ENCODE data around the gene ALAS1.

The ALAS1 gene

DNA sequence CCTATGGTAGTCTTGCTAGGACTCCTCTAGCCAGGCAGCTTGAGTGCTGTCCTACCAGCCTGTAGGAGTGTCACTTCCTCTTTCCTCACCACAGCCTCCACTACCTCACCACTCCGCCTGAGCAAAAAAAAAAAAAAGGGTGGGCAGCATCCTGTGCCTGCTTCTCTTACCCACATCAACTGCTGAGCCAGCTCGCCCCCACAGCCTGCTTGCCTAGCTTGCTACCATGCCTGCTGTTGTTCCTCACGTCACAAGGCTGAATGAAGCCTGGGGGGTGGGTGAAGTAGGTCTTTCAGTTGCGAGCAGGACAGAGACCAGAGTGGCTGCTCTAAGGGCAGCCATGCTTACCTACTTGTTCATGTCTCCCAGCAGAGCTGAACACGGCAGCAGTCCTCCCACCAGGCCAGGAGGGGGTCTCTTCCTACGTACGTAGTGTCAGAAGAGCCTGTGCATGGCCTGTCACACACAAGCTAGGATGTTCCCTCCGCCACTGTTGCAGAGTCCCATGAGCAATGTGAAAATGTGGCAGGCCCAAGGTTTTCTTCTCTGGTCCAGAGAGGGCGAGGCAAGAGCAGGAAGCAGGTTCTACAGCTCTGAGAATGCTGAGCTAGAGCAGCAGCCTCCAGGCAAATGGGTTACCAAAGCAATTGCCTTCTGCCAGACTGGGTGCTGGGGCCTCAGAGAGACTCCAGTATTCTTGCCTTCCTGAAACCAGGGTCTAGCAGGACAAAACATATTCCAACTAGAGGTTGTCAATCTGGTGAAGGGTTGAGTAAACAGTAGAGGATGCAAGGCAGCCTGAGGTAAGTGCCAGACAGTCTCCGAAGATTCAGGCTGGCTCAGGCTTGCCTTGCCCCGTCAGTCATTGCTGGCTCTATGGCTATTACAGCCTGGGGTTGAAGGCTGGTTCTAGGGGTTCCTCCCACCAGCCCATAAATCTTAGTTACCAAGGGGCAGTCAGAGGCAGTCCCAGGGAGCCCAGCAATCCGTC lies 55.6 kb downstream of the ALAS1 start:
- TF ChIP-seq, protein P1, sequence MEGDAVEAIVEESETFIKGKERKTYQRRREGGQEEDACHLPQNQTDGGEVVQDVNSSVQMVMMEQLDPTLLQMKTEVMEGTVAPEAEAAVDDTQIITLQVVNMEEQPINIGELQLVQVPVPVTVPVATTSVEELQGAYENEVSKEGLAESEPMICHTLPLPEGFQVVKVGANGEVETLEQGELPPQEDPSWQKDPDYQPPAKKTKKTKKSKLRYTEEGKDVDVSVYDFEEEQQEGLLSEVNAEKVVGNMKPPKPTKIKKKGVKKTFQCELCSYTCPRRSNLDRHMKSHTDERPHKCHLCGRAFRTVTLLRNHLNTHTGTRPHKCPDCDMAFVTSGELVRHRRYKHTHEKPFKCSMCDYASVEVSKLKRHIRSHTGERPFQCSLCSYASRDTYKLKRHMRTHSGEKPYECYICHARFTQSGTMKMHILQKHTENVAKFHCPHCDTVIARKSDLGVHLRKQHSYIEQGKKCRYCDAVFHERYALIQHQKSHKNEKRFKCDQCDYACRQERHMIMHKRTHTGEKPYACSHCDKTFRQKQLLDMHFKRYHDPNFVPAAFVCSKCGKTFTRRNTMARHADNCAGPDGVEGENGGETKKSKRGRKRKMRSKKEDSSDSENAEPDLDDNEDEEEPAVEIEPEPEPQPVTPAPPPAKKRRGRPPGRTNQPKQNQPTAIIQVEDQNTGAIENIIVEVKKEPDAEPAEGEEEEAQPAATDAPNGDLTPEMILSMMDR (conservative IDR thresholded peaks at IDR 0.05): no peak
- no peak overlapping the region for H3K27ac ChIP-seq

DNA sequence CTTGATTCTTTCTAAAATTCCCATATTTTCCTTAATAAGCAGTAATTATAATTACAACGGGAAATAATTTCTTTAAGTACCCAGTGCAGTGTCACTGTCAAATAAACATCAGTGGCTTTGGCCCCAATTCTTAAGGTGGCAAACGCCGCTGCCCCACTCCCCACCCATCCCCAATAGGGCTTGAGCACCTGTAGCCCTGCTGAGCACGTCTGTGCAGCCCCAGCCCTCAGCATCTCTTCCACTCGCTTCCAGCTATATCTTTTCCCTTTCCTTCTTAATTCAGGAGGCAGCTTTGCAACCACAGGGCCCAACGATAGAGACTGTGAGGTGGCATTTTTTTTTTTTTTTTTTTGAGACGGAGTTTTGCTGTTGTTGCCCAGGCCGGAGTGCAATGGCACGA lies 56.6 kb downstream of the ALAS1 start:
- H3K27ac ChIP-seq: no peak overlapping the region
- TF ChIP-seq, protein P1 (conservative IDR thresholded peaks at IDR 0.05): no peak

DNA sequence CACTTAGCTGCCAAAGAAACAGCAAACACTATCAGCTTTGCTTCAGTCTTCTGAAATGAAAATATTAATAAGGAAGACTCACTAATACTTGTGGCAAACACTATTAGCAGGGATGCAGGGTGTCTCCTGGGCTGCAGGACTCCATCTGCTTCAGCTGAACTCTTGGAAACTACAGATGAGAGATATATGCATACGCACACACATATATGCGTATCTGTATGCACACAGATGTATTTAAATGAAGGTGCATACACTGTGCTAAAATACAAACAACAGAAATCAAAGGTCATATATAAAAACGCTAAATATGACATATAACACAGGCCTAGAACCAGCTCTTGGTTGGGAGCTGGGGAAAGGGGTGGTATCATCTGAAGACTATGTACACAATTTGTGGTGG lies 58.2 kb downstream of the ALAS1 start:
- TF ChIP-seq, protein P1 (conservative IDR thresholded peaks at IDR 0.05): no peak
- H3K27ac ChIP-seq: no peak overlapping the region

DNA sequence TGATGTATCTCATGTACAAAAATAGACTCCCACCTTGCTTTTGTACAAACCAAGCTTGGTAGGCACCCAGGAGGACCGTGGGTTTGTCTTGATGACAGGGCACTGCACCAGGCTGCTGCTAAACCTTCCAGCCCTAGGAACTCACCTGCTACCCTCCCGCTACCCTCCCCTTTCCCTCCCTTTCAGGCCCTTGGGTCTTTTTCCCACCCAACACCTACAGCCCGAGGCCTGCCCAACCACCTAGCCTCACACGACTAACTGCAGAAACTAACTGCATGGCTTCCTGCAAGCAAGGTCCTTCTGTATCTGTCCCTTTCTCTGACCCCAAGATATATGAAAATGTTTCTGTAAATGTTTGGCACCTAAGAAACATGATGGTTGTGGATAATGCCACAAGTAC lies 58.7 kb downstream of the ALAS1 start:
- no peak overlapping the region for H3K27ac ChIP-seq

DNA sequence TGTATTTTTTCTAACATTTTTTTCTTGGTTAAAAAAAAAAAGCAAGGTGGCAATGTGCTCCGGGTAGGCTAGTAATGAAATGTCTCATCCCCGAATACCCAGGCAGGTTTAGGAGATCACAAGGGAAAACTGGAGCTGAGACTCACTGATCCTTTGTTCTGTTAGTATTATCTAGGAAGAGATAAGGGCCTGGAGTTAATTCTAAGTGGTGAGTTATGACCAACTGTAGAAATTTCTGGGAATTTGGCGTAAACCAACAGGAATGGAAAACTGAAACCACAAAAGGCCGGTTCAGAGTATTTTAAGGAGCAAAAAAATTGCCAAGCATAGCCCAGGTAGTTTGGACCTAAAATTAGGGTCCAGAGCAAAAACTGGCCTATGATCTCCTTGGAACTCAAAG lies 60.0 kb downstream of the ALAS1 start:
- TF ChIP-seq, protein P1 (conservative IDR thresholded peaks at IDR 0.05): no peak
- H3K27ac ChIP-seq: no peak overlapping the region

More for the DNA sequence above, 58.7 kb downstream of the ALAS1 start:
- TF ChIP-seq, protein P1 (conservative IDR thresholded peaks at IDR 0.05): no peak

DNA sequence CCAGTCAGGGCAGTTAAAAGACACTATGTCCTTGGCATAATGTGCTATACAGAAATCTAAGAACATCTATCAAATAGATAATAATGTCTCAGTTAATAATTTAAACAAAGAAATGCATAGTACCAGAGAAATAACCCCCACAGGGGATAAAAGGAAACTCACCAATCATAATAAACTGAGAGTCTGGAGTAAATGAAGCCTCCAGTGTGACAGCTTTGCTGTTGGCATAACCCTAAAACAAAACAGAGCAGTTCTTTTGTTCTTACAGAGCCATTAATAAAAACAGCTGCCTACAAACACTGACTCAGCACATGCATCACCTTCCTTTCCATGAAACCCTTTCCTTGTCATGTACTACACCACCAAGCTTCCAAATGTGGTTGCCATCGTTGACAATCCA lies 61.1 kb downstream of the ALAS1 start:
- TF ChIP-seq, protein P1 (conservative IDR thresholded peaks at IDR 0.05): no peak
- H3K27ac ChIP-seq: no peak overlapping the region

DNA sequence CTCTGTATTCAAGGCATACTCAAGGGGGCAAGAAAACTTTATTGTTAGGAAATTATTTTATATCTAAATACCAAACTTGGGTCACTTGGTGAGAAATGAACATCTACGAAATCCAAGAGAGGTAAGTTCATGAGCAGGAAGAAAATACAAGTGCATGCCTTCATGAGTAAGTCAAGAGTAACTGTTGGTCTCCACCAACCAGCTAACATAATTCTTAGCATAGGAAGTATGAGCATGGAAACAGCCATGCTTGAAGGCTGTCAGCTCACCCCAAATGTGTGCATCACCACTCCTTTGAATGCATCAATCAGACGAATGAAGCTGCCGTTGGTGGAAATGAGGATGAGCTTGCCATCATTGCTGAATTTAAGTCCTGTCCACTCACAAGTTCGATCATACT lies 61.5 kb downstream of the ALAS1 start:
- H3K27ac ChIP-seq: no peak overlapping the region
- TF ChIP-seq, protein P1 (conservative IDR thresholded peaks at IDR 0.05): no peak
